ENCODE measurements around the gene CDKN1B.
"Not testable (repeated sequence)": the region's sequence is repeated elsewhere in the genome, so short reads cannot be mapped to it uniquely, and the experiment has no call there.

Gene CDKN1B

GRCh38 chr12:12723681-12724420 lies 6.7 kb downstream of the CDKN1B start:
- peak; percentile 94 for DNase-seq

DNA sequence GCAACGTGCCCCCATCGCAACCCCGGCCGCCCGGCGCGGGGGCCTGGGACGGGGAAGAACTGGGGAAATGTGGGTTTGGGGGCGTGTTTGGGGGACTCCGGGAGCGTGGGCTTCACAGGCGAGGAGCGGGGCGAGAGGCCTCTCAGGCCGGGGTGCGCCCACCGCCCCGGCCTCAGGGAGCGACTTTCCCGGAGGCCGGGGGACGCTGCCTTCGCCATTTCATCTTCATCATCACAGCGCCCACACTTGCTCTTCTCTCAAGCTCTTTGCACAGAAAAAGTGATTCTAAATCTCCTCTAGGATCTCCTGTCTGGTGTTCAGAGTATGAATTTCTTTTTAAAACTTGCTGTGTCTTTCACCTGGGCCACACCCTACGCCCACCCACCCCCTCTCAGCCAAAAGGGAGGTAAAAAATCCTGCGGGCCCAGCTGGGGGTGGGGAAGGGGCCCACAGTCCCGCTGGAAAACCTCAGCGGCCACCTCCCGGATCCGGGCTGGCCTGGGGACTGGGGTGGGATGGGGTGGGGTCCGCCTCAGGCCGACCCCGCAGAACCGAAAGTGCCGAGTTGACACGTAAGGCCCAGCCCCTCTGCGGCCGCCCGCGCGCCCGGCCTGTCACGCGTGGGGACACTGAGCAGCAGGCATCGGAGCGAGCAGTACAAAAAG lies 7.4 kb downstream of the CDKN1B start:
- no peak for DNase-seq

- DNase-seq = peak; percentile 93
Observed at GRCh38 chr12:12725086-12725955, 8.2 kb downstream of the CDKN1B start.

DNA sequence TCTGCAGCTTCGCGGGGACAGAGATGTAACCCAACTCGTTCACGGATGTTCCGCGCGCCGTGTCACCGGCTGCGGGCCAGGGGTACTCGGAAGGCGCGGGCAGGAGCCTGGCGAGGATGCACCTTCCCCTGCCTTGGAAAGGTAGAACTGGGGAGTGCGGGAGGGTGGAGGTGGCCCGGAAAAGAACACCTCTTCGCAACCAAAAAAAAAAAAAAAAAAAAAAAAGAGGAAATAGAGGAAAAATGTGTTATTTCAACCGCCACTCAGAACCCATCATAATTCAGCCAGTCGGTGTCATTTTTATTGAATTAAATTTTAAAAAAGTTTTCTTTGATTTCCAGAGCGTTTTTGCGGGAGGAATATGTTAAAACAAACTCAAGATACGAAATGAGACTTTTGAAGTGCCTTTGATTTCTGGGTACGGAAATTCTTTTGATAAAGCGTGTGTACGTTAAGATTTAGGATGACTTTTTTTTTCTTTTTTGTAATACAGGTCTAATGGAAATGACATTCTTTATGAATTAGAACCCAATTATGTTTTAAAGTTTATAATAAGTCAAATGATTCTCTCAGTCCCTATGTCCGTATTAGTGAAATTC lies 8.9 kb downstream of the CDKN1B start:
- no peak for DNase-seq

DNA sequence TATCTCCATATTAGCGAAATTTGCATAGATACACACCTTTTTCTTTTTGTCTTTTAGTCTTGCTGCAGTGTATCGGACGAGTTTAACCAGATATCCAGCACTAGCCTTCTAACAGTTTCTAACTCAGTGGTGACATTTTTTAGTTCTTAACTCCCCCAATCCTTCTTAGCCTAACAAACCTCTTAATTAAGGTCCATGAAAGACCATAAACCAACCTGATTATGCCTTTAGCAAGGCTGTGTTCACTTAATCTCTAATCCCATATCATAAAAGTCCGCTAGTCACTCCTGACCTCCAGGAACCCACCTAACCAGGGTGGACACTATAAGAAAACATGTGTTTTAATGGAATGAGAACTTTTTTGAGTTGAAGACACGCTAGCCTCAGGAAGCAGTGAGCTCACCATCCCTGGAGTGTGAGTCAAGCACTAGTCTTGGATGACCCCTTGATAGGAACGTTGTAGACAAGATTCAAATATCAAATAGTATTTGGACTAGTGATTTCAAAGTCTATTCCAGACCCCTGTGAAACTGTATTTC lies 9.5 kb downstream of the CDKN1B start:
- no peak for DNase-seq

- DNase-seq = no peak
Observed at GRCh38 chr12:12731178-12731577, 14.0 kb downstream of the CDKN1B start.

- no peak for DNase-seq
Observed at GRCh38 chr12:12731785-12732184, 14.6 kb downstream of the CDKN1B start.

GRCh38 chr12:12733118-12733517 lies 15.9 kb downstream of the CDKN1B start:
- no peak for DNase-seq

GRCh38 chr12:12734054-12734453 lies 16.9 kb downstream of the CDKN1B start:
- DNase-seq = no peak

DNA sequence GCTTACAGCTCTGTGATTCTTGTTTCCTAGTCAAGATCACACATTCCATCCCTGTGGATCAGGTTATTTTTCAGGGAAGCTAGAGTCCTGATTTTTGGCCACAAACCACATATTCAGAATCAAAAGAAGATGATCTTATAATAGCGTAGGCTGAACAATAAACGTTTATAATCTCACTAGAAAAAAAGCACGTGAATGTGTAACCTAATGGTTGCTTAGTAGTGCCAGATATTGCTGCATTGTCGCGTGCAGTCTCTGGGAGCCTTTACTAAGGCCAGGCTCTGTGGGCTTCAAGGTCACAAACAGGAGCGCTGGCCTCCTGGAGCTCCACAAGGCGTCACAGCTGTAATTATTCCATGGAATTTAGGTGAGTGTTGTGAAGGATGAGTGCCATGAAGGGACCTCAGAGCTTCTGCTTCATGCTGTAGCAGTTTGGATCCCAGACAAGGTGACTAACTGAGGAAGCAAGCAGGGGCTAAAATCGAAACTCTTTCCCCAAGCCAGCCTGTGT lies 17.4 kb downstream of the CDKN1B start:
- DNase-seq = no peak

DNA sequence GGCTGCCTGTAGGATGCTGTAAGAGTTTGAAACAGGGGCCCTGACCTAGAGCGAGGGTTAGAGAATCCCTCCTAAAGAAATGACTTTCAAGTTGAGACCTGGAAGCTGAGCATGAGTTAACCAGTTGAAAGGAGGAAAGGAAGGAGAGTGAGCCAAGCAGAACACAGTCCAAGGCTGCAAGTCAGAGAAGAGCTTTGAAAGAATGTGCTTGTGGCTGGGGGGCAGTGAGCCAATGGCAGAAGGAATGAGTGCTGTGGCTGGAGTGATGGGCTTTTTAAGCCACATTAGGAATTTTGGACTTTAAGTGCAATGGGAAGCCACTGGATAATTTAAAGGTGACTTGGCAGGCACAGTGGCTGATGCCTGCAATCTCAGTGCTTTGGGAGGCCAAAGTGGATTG lies 18.1 kb downstream of the CDKN1B start:
- no peak for DNase-seq

- no peak for DNase-seq
Observed at GRCh38 chr12:12736759-12737676, 19.9 kb downstream of the CDKN1B start.

GRCh38 chr12:12738152-12738551 lies 21.0 kb downstream of the CDKN1B start:
- DNase-seq = not testable (repeated sequence)

DNA sequence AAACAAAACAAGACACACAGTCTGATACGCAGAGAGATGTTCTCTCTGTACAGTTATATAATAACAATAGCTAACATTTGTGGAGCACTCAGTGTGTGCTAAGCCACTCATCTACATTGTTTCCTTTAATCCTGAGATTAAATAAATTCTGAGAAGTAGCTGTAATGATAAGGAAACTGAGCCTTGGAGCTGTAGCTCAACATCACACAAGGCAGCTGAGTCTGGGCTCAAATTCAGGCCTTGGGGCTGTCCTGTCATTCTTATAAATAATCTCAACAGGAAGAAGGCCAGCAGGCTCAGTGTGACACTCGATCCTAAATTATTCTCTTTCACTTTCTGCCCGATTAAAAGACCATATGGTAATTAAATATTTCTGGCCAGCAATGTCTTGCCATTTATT lies 24.5 kb downstream of the CDKN1B start:
- DNase-seq = no peak

- DNase-seq = no peak
Observed at GRCh38 chr12:12744546-12745305, 27.6 kb downstream of the CDKN1B start.

DNA sequence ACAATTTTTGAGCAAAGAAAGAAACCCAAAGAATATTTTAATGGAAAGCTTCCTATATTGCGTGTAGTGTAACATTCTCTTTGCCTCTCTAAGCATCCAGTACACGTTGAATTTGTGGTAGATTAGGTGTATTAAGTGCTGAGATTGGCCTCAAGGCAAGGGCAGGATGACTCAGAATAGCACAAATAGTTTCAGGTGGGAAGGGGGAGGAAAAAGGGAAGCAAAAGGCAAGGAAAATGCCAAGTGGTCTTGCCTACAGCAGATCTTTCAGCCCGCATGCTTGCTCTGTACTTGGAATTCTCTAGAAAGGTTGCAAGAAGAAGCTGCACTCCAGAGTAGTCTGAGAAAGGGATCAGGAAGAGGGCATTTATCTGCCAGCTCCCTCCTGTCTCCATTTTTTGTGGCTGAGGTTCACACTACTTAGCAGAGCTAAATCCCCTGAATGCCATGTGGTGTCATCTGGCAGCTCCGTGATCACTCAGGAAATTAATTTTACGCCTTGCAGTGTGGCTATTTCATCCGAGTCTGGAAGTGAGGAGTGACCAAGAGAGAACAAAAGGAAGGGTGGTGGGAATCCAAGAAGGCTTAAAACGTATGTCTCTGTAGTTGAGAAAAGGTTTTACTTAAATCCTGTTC lies 28.5 kb downstream of the CDKN1B start:
- no peak for DNase-seq

DNA sequence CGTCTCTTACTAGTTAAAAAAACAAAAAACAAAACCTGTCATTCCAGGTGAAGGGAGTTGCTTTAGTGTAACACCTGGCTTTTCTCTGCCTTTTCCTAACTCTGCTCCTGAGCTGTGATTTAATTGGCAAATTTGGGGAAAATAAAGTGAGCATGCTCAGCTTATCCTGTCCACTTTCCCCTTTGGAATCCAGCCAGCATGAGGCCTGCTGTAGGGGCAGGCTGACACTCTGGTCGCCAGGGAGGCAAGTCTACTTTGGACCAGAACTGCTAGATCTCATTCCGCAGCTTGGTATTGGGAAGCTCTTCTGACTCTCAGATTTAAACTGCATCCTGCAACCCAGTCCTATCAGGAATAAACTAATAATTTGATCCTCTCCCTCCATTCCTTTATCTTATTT lies 30.1 kb downstream of the CDKN1B start:
- DNase-seq = no peak

GRCh38 chr12:12748044-12748443 lies 30.9 kb downstream of the CDKN1B start:
- no peak for DNase-seq

GRCh38 chr12:12749433-12749832 lies 32.3 kb downstream of the CDKN1B start:
- DNase-seq = no peak

- no peak for DNase-seq
Observed at GRCh38 chr12:12755923-12756322, 38.8 kb downstream of the CDKN1B start.
